AG10803 (cell line): Measurements from ENCODE around the gene PNPLA7.

Experiments used
- DNase-seq: peaks from one replicate; pipeline ENCODE4 v3.0.0; 2010; ENCODE audit warnings: low read depth
- H3K4me3 ChIP-seq: 2 replicates; pipeline ENCODE4 v1.5.1; 2011; ENCODE audit warnings: mild to moderate bottlenecking, low read length, control low read depth
- TF ChIP-seq, protein P1 (sequence below): conservative IDR thresholded peaks from 2 replicates; pipeline ENCODE4 v1.5.1; 2011; ENCODE audit warnings: mild to moderate bottlenecking, low read length, control low read depth, inconsistent platforms

PNPLA7 gene

GRCh38 chr9:137433349-137433915 is 116.8 kb downstream of the PNPLA7 start:
- no peak for DNase-seq
- TF ChIP-seq, protein P1, sequence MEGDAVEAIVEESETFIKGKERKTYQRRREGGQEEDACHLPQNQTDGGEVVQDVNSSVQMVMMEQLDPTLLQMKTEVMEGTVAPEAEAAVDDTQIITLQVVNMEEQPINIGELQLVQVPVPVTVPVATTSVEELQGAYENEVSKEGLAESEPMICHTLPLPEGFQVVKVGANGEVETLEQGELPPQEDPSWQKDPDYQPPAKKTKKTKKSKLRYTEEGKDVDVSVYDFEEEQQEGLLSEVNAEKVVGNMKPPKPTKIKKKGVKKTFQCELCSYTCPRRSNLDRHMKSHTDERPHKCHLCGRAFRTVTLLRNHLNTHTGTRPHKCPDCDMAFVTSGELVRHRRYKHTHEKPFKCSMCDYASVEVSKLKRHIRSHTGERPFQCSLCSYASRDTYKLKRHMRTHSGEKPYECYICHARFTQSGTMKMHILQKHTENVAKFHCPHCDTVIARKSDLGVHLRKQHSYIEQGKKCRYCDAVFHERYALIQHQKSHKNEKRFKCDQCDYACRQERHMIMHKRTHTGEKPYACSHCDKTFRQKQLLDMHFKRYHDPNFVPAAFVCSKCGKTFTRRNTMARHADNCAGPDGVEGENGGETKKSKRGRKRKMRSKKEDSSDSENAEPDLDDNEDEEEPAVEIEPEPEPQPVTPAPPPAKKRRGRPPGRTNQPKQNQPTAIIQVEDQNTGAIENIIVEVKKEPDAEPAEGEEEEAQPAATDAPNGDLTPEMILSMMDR, result no peak
- H3K4me3 ChIP-seq, result no peak overlapping the region

- TF ChIP-seq, protein P1, result no peak
- no peak overlapping the region for H3K4me3 ChIP-seq
- no peak for DNase-seq
These were observed 117.4 kb downstream of the PNPLA7 start for GRCh38 chr9:137432687-137433348.

DNA sequence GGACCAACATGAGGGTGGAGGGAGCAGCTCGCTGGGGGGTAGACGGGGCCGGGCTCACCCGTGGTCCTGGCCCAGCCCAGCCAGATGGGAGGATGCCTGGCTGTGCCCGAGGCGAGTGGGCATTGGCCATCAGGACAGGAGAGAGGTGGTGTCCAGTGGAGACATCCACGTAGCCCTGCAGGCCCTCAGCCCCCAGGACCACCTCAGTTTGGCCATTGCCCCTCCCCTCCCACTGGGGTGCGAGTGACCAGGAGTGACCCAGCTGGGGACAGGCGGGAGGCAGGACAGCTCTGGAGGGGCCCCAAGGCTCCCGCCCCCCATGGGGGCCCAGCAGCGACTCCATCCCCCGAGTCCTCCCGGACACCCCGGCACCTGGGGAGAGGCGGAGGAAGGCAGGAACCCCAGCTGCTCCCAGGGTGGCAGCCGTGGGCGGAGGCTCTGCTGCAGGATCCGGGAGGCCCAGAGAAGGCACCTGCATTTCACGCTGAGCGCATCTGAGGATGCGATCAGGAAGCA is 118.7 kb downstream of the PNPLA7 start:
- DNase-seq, result no peak
- H3K4me3 ChIP-seq, result no peak overlapping the region
- TF ChIP-seq, protein P1, result no peak

- no peak overlapping the region for H3K4me3 ChIP-seq
- TF ChIP-seq, protein P1, result no peak
- DNase-seq, result no peak
These were observed 119.3 kb downstream of the PNPLA7 start for GRCh38 chr9:137430723-137431415.

DNA sequence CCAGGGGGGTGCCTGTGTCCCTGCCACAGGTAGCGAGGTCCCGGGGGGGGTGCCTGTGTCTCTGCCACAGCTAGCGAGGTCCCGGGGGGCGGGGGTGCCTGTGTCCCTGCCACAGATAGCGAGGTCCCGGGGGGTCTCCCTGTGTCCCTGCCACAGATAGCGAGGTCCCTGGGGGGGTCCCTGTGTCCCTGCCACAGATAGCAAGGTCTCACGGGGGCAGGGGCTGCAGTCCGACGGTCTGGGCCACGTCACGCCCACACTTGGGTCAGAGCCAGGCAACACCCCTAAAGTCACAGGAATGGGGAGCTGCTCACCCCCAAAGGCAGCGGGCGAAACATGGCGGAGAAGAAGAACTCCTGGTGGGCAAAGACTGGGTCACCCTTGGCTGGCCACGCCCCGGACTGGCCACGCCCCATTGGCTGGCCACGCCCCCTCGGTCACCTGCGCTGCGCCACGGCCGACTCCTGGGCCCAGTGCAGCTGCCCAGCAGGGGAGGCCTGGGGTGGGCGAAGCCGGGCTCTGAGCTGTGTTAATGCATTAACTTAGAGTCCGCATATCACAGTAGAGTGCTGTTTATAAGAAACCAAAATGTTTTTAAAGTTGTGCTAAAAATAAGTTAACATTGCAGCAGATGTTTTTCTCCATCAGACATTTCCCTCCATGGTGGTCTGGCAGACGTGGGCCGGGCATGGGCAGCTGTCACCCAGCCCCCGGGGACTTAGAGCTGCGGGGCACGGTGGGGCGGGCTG is 120.1 kb downstream of the PNPLA7 start:
- H3K4me3 ChIP-seq, result no peak overlapping the region
- TF ChIP-seq, protein P1, result no peak
- DNase-seq, result no peak

DNA sequence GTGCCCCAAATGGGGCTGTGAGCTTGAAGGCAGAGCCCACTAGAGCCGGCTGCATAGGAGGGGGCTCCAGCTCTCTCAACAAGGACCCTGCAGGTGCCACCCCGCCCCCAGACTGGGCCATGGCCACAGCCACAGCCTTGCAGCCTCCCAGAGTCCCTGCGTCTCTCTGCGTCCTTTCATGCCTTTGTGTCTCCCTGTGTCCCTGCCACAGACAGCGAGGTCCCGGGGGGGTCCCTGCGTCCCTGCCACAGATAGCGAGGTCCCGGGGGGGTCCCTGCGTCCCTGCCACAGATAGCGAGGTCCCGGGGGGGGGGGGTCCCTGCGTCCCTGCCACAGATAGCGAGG is 120.7 kb downstream of the PNPLA7 start:
- TF ChIP-seq, protein P1, result no peak
- DNase-seq, result no peak
- no peak overlapping the region for H3K4me3 ChIP-seq
